Endometrium (tissue), 2 donors: ENCODE results near the gene RUNX1.

Experiments
- FAIRE-seq: peaks from 2 replicates; lab custom pipeline; 2012; peaks lifted over from hg19 to GRCh38; lab: Jason Lieb, UNC
- donor health status: control.
- donor health status: control.

Gene RUNX1

DNA sequence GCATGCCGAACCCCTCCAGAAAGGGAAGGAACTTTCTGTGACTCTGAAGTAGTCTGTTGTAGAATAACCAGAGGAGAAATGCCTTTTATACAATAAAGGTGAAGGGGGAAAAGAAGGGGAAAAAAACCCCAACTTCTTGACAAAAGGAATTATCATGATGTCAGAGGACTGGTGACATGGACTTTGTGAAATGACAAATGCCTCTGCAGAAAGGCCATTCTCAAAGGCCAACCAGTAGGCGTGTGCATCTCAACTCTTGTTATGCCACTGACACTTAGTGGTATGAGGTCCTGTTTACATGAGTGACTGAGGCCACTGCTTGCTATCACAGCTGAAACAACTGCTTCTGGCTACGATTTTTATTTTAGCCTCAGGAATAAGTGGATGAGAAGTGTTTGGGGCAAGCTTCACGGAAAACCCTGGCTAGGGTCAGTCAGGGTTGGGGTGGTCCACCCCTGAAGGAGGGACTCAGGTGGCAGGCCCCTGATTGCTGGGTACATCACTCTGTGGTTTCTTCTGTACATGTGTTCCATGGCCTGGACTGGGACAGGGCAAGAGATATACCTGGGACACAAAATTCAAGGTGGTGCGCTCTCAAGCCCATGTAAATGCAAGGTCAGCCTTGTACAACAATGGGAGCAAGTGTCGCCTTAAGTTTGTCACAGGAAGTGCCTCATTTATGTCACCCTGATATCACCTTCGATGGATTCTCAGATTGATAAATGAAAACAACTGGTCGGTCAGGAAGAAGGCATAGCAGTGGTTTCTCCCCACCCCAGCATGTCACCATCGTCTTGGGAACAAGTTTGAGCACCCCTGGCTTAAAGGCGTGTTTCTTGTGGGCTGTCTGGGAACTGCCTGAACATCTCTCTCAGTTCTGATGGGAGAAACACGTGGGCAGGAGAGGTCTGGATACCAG is 12.4 kb downstream of the RUNX1 start:
- no peak for FAIRE-seq

DNA sequence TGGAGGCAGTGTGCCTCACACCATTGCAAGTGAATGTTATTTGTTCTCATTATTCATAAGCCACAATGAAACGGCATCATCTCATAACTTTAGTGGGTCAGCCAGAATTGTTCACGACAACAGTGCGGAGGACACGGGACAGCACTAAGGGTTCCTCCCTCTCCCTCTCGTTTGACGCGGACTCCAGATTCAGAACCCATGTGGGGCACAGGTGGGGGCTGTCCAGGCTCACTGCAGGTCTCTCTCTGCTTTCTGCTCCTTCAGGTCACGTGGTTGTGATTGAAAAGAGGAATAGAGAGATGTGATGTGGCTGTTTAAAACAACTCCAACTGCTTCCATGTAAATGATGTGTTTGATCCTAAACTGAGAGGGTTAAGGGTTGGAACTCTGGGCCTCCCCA is 13.5 kb downstream of the RUNX1 start:
- FAIRE-seq: no peak

DNA sequence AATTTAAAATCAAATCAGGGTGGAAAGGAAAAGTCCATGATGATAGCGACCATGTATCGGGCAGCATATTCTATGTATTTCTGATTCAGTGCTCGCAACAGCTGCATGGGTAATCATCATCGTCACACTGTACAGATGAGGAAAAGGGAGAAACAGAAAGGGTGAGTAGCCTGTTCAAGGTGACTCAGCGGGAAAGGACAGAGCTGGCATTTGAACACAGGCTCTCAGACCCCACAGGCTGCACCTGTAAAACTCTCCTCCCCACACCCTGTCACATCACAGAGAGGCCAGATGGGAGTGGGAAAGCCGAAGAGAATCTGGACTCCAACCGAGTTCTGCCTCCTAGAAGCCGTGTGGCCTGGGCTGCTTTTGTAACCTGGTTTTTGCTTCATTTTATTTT is 14.0 kb downstream of the RUNX1 start:
- FAIRE-seq: no peak

DNA sequence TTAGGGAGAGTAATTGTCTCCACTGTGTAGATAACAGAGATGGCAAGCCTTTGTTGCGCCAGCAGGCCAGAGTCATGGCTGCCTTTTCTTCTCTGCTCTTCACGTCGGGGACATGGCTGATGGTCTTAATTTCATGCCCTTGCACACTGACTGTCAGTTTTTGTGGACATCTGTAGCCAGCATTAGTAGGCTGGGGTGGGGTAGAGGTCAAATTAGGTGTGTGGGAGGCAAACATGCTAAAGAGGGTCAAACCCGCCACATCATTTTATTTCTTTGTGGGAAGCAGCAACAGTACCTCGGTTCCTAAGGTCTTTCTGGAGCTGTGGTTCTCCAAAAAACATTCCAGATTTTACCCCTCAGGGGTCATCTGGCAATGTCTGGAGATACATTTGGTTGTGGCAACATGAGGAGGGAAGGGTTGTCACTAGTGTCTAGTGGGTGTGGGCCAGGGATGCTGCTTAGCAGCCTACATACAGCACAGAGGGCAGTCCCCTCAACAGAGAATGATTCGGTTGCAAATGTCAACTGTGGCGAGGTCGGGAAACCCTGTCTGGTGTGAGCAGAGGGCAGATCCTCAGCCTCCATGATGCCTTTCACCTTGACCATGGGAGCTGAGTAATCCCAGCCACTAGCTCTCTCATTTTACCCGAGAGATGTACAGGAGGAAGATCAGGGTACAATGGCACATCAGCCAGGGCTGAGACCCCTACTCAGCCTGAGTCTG is 14.7 kb downstream of the RUNX1 start:
- no peak for FAIRE-seq

DNA sequence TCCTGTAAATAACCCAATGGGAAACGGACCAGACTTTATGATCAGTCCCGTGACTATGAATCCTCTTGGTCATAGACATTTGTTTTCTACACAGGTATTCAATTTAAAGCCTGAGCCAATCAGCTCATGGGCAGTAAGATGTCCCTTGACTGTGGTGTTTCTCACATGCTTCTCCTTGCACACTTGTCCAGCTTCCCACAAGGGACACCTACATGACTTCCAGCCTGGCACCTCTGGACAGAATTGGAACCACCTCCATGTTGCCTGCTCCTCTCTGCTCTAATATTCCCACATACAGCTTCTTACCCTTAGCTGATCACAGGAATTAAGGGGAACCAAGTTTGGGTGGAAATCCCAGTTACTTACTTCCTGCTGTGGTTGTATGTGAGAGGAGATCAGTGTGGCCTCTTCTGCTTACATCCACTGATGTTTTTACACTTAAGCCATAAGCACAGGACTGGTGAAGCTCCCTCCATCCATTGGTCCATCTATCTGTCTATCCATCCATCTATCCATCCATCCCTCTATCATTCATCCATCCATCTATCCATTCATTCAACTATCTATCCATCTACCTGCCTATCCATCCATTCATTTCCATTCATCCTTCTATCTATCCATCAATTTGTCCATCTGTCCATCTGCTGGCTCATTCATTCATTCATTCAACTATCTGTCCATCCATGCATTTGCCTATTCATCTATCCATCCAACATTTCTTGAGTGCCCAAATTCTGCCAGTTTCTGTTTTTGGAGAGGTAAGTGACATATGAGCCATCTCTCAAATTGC is 16.4 kb downstream of the RUNX1 start:
- no peak for FAIRE-seq

DNA sequence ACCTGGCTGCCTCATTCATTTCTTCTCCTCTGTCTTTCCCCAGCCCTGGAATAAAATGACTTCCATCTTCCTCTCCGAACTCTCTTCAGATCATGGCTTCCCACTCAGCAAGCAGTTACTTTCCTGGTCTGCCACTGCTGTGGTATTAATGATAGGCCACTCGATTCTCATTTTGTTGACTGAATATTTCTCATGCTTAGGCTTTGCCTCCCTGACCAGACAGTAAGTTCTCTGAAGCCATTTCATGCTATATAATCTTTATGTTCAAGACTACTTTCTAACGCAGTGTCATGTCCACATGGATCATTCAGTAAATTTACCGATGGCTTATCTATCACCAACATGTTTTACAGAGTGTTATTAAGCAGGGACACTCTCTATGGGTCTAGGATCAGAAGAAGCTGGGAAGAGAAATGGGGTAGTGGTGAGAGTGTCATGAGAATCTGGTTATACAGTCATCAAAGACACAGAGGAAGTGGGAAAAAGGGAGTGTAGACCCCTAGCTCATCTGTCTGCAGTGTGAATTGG is 20.6 kb downstream of the RUNX1 start:
- no peak for FAIRE-seq

DNA sequence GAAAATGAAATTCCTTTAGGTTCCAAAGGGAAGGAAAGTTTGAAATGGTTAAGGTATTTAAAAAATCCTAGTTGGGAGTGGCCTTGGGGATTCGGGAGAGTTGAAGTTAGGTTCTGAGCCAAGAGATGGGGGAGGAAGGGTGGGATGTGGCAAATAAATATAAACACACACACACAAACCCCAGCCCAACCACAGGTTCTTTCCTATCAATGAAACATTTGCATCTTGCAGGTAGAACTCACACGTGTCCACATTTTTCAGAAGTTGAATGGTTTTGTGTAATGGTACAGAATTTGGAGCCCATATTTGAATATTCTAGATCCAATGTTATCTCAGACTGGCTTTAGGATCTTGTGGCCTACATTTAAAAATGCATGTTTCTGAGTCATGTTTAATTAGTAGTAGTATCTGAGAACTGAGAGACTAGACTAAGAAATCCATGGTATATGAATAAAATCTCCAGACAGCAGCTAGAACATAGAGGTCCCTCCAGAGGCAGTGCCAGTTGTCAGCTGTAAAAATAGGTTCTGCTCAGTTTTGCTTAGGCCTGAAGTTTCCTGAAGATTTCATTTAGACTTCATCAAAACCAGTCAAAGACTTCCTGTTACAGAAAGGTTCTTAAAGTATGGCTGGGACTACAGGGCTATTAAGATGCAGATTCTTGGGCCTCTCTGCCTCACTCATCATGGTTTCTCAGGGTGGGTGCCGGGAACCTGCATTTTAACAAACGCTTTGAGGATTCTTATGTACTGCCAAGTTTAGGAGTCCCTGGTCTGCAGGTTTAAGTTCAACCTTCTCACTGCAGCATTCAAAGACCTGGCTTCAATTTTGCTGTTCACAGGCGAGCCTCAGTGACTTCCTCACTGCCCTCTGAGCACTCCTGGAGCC is 21.3 kb downstream of the RUNX1 start:
- FAIRE-seq: no peak

DNA sequence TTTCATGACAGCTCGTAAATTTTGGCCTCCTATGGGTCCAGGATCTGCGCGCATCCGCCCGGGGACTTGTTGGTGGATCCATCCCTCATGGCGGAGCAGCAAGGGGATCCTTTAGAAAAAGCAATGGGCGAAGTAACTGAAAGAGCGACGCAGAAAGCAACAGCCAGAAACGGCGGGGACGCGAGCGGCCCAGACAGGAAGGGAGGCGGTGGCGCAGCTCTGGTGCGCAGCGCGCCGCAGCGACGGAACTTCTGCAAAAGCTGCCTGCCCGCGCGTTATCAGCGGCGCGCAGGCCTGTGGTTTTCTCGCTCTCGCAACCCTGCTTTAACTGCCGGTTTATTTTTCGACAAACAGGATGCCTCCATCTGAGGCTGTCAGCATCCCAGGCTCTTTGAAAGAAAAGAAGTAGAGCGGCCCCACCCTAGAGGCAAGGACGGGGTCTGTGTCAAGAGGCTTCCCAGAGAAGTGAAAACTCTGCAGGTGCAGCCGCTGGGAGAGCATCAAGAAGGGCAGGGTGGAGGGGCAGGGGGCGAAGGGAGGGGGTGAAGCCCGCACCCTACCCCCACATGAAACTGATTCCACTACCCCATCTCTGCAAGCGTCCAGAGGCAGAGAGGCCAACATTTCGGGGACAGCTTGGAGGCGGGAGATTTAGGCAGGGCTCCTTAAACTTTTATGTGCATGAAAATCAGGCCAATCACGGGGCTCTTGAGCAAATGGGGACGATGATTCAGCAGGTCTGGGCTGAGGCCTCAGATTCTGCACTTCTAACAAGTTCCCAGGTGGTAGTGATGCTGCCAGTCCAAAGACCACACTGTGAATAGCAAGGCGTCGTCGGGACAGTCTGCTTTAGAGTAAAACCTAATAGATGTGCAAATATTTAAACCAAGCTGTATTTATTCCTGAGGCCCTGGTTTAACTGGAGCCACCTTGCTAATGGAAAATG is 22.2 kb downstream of the RUNX1 start:
- no peak for FAIRE-seq

DNA sequence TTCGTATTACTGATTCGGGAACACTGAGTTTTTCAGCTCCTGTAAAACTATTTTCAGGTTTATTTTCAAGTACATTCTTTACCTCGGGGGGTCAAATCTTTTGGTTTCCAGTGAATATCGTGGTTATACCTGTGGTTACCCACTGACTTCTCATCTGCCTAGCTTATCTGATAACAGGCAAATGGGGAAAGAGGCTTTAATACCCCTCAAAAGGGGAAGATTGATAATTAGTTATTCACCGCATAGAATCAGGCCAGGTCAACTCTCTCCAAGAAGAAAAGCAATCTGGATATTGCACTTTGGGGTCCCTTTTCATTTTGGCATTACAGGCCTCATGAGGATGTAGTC is 23.0 kb downstream of the RUNX1 start:
- FAIRE-seq: no peak

DNA sequence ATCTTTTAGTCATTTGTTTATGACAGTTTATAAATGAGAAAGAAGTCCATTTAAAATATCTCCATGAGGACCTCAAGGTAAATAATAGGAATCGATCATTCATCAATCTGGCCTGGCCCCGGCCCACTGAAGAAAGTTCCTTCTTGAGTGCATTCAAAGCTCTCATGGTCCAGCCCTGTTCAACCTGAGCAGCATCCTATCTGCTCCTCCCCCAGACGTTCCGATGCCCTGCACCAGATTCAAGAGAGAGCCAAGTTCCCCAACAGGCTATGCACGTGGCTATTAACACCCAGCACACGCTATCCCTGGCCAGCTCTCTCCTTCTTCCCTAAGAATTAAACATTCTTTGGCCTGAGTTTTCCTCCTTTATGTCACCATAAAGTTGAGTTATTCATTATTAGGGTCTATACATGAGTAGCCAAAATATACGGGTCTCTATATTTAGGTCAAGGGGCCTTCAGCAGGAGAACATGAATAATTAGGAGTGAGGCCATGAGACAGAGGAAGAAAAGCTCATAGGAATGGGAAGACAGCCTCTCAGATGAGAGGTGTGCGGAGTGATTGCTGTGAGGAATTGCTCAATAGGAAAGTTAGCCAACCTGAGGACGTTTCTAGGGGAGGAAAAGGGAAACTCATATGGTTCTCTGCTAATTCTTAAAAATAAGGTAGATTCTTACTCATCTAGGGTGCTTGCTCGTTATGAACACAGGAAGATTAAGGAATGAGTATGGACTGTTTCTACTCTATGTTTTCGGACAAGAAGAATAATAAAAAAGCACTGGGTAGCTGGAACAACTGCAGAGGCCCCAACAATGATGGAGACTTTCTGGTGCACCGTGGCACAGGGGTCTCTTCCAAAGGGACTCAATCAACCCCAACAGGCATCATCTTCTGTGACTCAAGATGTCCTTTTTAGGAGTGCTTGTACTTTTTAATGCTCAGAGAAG is 23.6 kb downstream of the RUNX1 start:
- no peak for FAIRE-seq

DNA sequence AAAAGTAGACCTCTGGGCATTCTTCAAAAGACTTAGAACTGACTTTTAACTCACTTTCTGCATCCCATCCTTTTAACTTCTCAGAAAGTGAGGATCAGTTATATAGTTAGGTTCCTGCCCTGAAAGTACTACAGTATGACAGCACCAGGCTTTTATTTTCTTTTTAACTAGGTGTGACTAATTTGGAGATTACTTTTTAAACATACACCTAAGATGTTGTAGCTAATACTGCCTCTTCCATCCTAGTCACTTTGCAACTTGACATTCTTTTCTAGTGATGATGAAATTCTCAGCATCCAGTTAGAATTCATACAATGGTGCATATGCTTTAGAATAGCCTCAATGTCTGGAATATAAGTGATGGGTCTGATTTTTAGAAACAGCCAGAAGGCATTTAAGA is 24.6 kb downstream of the RUNX1 start:
- FAIRE-seq: no peak

DNA sequence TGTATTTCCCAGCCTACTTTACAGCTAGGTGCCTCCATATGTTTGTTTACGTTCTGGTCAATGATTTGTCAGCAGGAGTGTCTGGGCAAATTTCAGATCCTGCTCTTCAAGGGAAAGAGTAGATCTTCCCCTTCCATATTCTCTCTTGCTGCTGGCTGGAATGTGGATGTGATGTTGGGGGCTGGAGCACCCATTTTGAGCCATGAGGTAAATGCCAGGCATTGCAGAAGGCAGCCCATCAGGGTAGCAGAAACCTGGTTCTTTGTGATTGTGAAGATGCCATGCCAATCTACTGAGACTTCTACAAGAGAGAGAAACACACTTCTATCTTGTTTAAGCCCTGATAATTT is 25.1 kb downstream of the RUNX1 start:
- no peak for FAIRE-seq

DNA sequence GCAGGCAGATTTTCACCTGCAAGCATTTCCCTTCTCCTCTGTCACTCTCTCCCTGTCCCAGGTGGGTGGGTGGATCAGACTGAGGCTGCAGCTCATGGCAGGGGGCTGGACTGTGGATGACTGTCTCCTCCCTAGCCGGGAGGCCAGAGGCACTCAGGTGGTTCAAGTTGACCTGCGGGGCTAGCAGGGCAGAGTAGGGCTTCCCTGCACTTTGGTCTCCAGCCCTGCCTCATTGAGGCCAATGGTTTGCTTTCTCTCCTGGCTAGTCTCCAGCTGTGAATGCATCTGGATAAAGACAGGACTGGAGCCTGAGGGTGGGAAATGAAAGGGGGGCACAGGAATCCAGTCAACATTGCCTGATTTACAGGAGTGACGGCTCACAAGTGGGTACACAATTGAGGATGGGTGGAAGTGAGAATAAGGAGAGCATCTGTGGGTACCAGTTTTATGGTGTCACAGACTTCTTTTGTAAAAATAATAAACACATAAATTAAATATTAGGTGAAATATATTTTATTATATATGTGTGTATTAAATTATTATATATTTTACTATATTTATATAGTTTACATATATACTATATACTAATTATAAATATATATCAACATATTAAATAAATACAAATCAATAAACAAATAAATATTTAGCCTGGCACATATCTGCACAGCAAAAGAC is 25.6 kb downstream of the RUNX1 start:
- no peak for FAIRE-seq

DNA sequence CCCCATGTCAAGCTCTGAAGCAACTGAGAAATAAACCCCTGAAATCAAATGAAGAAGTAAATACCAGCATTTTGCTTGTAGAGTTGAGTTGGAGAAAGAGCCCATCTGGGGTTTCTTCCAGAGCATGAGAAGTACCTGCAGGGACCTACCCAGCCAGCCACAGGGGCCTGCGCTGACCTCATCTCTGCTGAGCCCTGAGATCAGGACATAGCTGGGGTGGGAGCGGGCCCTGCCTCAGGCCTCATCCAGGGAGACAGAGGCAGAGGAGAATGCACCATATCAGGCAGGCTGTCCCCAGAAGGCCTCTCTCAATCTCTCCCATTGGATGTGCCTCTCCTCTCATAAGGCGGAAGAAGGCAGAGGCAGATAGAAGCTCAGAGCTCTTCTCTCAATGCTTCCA is 27.6 kb downstream of the RUNX1 start:
- FAIRE-seq: no peak

DNA sequence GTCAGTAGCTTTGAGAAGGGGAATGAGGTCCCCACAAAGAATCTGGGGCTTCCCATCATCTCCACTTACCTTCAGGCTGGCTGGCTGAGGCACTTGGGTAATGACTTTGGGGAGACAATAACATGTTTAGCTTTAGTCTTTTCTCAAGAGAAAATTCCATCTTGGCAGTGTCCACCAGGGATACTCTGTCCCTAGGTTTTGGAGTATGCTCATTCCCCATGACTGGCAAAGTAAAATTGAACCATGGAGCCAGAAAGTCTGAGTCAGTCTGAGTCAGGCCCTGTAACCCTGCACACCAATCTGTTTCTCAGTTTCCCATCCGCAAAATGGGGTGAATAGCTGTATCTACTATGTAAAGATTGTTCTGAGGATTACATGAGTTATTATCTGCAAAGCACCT is 28.2 kb downstream of the RUNX1 start:
- FAIRE-seq: no peak

DNA sequence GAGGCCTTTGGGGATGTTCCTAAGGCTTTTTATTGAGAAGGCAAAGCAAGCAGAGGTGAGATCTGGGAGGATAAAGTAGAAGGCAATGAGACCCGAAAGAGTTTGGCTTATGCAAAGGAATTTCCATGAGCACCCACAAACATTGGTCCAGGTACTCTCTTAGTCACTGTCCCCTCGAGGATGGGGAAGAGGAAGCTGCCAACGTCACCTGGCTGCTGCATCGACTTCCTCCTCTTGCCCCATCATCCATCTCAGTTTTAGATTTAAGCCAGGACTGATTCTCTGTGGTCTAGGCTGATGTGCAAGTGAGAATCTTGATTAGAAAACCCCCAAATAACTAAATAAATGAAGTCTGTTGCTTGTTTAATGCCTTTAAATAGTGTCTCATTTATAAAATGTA is 28.7 kb downstream of the RUNX1 start:
- no peak for FAIRE-seq

DNA sequence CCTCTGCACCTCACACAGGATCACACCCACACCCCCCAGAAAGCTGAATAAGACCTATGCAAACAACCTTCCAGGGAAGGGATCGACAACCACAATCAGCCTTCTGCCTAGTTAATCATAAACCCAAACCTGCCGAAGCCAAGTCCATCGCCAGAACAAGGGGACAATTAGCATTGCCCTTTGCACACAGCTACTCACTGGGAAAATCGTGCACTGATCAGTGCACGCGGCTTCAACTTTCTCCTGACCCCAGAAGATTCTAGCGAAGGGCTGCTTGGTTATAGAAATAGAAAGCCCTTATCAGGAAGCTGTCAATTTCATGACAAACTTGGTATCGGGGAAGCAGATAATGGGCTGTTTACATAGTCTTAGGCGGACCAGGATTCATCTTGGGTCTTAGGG is 29.5 kb downstream of the RUNX1 start:
- no peak for FAIRE-seq

DNA sequence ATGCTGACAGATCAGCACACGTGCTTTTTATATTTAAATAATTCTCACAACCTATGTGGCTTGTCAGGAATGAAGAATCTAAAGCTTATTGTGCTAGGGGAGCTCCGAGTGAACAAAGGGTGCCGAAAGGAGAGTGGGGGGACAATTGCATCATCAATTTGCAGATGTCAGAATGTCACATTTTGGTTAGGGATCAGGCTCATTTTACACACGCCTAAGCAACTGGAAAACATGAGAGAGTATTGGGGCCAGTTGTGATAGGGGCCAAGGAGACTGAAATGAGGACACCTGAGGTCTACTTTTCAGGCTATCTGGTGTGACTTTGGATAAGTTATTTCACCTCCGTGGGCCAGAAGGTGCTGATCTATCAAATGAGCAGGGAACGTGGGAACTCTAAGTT is 31.8 kb downstream of the RUNX1 start:
- FAIRE-seq: no peak
